GM21717 (cell line): ENCODE data around the gene COP1.
"Not testable (repeated sequence)": the region's sequence is repeated elsewhere in the genome, so short reads cannot be mapped to it uniquely, and the experiment has no call there.

Source experiments
- ATAC-seq: cut with Tn5 transposase; IDR thresholded peaks from one replicate; pipeline ENCODE4 v1.9.1; 2021; ENCODE audit warnings: mild to moderate bottlenecking, moderate library complexity; ENCODE audit not compliant: unreplicated experiment

COP1 gene

DNA sequence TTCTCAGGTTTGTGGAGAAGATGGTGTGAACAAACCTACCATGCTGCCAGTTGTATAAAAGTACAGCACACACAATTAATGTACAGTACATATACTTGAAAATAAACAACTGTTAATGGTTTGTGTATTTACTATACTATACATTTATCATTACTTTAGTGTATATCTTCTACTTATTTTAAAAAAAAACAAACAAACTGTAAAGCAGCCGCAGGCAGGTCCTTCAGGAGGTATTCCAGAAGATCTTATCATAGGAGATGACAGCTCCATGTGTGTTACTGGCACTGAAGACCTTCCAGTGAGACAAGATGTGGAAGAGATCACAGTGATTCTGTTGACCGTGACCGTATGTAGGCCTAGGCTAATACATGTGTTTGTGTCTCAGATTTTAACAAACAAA lies 155.7 kb downstream of the COP1 start:
- no peak for ATAC-seq

DNA sequence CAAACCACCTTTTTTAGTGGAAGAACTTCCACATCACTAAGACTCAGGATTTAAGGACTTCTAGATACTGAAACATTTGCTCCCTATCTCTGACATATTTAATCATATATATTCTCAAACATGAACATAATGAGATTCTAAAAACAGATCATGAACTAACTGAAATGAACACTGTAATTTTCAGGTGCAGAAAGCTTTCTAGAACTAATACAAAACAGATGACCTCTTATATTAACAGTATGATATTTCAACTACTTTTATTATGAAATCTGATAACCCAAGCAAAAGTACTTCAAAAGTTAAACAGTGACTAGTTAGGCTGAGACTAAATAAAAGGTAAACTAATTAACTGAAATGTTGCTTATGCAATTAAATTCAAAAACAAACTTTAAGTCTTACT lies 157.5 kb downstream of the COP1 start:
- no peak for ATAC-seq

DNA sequence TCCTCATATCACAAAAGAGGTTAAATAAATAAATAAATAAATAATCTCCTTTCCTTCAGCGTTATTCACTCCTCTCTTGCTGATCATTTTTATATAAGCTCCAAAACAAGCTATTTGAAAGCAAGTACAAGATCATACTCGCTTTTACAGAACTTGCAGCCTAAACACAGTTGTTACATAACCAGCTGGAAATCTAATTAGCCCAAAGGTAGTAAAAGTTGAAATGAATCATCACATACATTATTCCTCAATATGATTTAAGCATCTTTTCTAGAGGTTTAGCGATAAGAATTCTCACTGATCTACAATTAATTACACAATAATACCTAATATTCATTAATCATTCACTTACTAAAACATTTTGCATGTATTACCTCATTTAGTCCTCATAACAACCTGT lies 160.2 kb downstream of the COP1 start:
- no peak for ATAC-seq

DNA sequence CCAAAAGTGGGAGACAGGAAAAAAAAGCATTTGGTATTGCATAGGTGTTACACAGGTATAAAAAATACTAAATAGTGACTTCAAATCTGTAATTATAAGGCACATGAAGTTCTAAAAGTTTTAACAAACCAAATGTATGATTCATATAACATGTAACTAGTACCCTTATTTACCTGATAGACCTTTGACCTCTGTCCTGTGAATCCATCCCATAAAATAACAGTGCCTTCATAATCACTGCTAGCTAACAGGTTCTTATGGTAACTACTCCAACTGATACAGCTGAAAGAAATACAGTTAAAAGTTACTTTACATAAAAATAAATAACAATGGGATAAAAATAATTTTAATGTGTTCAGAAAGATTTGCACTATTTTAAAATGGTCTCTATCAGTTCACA lies 163.5 kb downstream of the COP1 start:
- ATAC-seq = no peak

DNA sequence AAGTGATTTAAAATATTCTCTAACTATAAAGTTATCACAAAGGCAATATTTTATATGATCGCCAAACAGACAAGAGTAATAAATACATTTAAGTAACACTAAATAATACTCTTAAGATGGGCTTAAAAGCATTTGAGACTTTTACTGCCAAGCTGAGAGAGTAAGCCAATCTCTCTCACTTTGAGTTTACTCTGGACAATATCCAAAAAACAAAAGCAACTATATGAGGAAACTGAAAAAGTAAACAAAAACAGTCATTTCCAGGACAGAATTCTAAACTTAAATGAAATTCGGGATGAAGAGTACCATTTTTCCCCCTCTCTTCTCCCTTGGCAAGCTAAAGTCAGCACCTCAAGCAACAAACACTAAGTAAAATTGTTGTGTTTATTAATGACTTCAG lies 173.2 kb downstream of the COP1 start:
- no peak for ATAC-seq

DNA sequence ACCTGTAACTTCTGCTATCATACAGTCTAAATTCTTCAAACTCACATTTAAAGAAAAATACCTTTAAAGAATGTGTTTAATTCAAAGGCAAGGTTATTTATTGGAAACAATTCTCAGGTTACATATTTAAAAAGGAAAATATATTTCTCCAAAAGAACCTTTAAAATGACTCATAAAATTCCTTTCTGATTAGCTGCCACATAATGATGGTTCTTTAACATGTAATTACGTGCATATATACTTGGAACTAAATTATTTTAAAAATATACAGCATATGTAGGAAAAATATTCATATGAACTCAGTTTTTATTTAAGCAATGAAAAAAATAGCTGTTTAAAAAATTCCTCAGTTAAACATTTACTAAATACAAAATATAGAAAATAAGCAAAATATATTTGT lies 173.6 kb downstream of the COP1 start:
- no peak for ATAC-seq

DNA sequence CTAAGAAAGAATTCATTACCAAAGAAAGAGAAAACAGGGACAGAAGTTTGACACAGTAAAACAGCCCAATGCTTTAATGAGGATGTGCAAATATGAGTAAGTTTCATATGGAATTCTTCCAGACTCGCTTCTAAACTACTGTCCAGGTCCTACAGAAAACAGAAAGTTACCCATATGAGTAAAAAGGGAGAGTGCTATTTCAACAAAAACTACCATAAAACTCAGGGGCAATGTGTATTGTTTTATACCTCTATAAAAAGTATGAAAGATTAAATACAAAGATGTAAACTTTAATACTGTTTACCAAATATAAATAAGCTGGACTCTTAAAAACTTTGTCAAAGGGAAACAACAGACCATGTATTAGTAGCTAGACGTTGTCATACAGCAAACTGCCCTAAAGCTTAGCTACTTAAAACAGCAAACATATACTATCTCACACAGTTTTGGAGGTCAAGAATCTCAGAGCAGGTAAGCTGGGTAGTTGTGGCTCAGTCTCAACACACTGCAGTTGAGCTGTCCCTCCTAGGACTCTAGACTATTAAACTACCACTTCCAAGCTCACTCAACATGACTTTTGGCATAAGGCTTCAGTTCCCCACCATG lies 174.9 kb downstream of the COP1 start:
- no peak for ATAC-seq

DNA sequence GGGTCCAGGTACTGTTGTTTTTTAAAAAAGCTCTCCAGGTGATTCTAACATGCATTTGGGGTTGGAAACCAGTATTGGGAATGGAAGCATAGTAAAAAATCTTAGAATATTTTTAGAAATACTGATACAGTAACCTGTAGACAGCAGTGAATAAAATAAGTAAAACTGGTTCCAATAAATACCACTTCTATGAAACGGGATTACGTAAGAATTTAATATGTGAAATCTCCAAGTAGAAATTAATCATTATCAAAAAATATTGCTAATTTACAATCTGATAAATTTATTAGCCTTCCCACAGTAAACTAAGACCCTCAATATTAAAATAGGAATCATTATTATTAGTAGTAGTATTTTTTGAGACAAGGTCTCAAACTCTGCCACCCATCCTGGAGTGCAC lies 177.5 kb downstream of the COP1 start:
- no peak for ATAC-seq

DNA sequence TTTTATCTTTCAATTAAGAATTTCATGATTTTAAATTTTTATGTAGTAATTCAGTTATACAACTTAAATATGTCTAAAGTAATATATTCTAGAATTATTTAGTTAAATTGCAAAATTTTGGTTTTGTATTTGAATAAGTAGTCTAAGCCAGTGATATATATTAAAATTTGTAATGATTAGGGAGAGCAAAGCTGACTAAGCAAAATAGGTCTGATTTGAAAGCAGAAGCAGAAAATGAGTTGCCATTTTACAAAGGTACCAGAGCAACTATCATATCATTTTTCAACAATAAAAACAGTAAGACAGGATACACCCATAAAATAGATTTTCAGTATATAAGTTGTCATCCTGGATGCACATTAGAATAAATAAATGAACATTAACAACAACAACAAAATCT lies 177.9 kb downstream of the COP1 start:
- no peak for ATAC-seq

DNA sequence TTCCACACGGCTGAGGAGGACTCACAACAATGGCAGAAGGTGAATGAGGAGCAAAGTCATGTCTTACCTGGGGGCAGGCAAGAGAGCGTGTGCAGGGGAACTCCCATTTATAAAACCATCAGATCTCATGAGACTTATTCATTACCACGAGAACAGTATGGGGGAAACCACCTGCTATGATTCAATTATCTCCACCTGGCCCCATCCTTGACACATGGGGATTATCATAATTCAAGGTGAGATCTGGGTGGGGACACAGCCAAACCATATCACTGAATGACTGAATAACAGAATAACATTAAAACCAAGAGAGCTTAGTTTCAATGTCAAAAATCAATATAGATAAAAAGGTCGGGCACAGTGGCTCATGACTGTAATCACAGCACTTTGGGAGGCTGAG lies 179.2 kb downstream of the COP1 start:
- ATAC-seq = not testable (repeated sequence)

DNA sequence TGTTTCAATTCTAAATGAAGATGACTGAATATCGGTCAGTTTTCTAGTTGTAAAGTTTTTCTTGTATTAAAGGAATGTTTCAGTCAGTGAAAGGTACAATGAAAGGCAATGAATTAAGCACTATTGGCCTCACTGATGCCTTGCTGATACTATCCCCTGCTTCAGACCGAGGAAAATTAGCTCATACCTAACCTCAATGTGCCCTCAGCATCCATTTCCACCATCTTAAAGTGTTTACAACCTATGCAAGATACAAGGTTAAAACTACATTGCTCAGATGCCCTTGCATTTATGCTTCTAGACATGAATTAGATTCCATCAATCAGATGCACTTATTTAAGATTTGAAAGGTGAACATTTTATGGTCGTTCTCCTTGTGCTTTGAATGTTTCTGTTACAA lies 184.5 kb downstream of the COP1 start:
- ATAC-seq = no peak

DNA sequence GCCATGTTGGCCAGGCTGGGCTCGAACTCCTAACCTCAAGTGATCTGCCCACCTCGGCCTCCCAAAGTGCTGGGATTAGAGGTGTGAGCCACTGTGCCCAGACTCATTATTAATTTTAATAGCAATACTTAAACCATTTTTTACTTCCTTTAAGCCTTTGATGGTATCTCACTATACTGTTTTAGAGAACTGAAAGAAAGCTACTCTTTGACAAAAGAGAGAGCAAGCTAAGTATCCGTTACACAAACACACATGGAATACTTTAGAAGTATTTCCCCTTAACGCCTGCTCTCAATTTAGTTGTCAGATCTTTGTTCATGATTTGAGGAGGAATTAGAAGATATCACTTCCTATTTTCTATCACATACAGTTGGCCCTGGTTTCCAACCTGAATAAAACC lies 189.4 kb downstream of the COP1 start:
- ATAC-seq = no peak

DNA sequence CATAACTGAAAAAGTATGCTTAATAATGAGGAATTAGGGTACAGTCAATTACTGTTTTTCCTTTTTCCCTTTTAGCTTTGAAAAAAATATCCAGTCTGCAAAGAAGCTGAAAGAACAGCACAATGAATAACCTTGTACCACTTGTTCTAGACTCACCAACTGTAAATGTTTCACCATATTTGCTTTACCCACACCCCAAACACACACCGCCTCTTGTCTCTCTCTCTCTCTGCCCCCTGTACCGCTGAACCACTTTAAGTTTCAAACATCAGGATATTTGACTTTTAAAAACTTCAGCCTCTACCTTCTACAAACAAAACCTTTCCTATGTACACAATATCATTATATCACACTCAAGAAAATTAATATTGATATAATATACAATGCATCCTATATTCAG lies 197.1 kb downstream of the COP1 start:
- no peak for ATAC-seq

DNA sequence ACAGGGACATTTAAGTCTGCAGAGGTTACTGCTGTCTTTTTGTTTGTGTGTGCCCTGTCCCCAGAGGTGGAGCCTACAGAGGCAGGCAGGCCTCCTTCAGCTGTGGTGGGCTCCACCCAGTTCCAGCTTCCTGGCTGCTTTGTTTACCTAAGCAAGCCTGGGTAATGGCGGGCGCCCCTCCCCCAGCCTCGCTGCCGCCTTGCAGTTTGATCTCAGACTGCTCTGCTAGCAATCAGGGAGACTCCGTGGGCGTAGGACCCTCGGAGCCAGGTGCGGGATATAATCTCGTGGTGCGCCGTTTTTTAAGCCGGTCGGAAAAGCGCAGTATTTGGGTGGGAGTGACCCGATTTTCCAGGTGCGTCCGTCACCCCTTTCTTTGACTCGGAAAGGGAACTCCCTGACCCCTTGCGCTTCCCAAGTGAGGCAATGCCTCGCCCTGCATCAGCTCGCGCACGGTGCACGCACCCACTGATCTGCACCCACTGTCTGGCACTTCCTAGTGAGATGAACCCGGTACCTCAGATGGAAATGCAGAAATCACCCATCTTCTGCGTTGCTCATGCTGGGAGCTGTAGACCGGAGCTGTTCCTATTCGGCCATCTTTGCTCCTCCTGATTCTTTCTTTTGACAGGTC lies 199.2 kb downstream of the COP1 start:
- ATAC-seq = not testable (repeated sequence)

DNA sequence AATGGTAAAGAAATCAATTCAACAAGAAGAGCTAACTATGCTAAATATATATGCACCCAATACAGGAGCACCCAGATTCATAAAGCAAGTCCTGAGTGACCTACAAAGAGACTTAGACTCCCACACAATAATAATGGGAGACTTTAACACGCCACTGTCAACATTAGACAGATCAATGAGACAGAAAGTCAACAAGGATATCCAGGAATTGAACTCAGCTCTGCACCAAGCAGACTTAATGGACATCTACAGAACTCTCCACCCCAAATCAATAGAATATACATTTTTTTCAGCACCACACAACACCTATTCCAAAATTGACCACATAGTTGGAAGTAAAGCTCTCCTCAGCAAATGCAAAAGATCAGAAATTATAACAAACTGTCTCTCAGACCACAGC lies 212.4 kb downstream of the COP1 start:
- not testable (repeated sequence) for ATAC-seq

DNA sequence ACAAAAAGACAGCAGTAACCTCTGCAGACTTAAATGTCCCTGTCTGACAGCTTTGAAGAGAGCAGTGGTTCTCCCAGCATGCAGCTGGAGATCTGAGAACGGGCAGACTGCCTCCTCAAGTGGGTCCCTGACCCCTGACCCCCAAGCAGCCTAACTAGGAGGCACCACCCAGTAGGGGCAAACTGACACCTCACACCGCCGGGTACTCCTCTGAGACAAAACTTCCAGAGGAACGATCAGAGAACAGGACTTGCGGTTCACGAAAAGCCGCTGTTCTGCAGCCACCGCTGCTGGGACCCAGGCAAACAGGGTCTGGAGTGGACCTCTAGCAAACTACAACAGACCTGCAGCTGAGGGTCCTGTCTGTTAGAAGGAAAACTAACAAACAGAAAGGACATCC lies 214.3 kb downstream of the COP1 start:
- not testable (repeated sequence) for ATAC-seq

DNA sequence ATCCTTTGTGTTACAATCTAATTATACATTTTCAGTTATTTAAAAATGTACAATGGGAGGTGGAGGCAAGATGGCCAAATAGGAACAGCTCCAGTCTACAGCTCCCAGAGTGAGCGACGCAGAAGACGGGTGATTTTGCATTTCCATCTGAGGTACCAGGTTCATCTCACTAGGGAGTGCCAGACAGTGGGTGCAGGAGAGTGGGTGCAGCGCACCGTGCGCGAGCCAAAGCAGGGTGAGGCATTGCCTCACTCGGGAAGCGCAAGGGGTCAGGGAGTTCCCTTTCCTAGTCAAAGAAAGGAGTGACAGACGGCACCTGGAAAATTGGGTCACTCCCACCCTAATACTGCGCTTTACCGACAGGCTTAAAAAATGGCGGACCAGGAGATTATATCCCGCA lies 214.9 kb downstream of the COP1 start:
- ATAC-seq = not testable (repeated sequence)

DNA sequence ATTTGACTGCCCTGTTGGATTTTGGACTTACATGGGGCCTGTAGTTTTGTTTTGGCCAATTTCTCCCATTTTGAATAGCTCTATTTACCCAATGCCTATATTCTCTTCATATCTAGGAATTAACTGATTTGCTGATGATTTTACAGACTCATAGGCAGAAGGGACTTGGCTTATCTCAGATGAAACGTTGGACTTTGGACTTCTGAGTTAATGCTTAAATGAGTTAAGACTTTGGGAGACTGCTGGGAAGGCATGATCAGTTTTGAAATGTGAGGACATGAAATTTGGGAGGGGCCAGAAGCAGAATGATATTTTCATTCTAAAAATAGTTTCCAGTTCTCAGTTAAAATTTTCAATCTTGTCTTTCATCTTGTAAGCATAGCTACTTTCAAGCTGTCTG lies 222.3 kb downstream of the COP1 start:
- ATAC-seq = no peak

DNA sequence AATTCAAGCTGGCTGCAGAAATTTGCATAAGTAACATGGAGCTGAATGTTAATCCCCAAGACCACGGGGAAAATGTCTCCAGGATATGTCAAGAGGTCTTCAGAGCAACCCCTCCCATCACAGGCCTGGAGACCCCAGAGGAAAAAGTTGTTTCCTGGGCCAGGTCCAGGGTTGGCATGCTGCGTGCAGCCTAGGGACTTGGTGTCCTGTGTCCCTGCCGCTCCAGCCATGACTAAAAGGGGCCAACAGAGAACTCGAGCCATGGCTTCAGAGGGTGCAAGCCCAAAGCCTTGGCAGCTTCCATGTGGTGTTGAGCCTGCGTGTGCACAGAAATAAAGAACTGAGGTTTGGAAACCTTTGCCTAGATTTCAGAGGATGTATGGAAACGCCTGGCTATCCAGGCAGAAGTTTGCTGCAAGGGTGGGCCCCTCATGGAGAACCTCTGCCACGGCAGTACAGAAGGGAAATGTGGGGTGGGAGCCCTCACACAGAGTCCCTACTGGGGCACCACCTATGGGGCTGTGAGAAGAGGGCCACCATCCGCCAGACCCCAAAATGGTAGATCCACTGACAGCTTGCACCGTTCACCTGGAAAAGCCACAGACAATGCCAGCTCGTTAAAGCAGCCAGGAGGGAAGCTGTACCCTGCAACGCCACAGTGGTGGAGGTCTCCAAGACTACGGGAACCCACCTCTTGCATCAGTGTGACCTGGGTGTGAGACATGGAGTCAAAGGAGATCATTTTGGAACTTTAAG lies 222.9 kb downstream of the COP1 start:
- no peak for ATAC-seq

DNA sequence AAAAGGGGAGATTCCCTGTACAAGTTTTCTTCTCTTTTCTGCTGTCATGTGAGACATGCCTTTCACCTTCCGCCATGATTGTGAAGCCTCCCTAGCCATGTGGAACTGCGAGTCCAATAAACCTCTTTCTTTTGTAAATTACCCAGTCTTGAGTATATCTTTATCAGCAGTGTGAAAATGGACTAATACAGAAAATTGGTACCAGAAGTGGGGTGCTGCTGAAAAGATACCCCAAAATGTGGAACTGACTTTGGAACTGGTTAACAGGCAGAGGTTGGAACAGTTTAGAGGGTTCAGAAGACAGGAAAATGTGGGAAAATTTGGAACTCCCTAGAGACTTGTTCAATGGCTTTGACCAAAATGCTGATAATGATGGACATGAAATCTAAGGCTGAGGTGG lies 223.7 kb downstream of the COP1 start:
- ATAC-seq = not testable (repeated sequence)

DNA sequence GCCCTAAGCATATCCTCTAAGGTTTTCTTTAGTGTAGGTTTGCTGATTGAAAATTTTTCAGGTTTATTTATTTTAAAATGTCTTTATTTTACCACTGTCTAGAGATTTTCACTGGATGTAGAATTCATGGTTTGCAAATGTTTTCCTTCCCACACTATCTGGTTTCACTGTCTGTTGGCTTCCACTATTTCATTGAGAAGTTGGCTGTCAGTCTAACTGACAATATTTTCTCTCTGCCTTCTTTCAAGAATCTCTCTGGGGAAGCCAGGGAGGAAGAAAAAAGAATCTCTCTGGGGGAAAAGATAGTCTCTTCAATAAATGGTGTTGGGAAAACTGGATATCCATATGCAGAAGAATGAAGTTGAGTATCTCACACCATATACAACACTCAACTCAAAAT lies 226.0 kb downstream of the COP1 start:
- no peak for ATAC-seq

DNA sequence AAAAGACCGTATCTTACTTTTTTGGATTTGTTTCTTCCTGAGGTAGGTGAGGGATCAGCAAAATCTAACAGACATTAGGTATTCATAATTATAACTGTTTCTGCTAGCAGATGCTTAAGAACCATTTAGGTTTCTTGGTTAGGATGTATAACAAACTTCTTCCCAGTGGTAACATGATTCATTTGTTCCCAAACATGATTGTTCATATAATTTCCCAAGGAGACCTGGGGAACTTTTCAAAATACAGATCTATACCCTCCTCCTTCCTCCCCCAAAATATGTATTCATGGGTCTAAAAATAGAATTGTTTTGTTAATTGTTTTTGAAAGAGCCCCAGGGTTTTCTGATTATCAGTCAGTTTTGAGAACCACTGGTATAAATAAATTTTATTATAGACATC lies 228.2 kb downstream of the COP1 start:
- no peak for ATAC-seq
